Measurements from ENCODE around the gene TTC24.
A peak's percentile ranks its signal among the peaks of the same experiment; 100 is the strongest.
"Not testable (repeated sequence)": the region's sequence is repeated elsewhere in the genome, so short reads cannot be mapped to it uniquely, and the experiment has no call there.

The TTC24 gene

GRCh38 chr1:156608981-156609380 is 29.5 kb downstream of the TTC24 start:
- no peak for DNase-seq (ENCODE audit: low spot score)

- DNase-seq (ENCODE audit: low spot score) = not testable (repeated sequence)
These were observed 30.5 kb downstream of the TTC24 start for GRCh38 chr1:156610072-156610471.

GRCh38 chr1:156612666-156613065 is 33.1 kb downstream of the TTC24 start:
- DNase-seq (ENCODE audit: low spot score) = no peak

- DNase-seq (ENCODE audit: low spot score) = no peak
These were observed 36.4 kb downstream of the TTC24 start for GRCh38 chr1:156615946-156616345.

GRCh38 chr1:156616463-156616862 is 36.9 kb downstream of the TTC24 start:
- DNase-seq (ENCODE audit: low spot score) = peak; percentile 66

GRCh38 chr1:156618853-156619581 is 39.5 kb downstream of the TTC24 start, which contains the start of gene HAPLN2:
Gene HAPLN2 (plus strand): TSS chr1:156619415. CDS start chr1:156623491, 4,076 bp downstream.
- DNase-seq (ENCODE audit: low spot score) = no peak

GRCh38 chr1:156619582-156619955 is 40.0 kb downstream of the TTC24 start:
- DNase-seq (ENCODE audit: low spot score) = no peak

- DNase-seq (ENCODE audit: low spot score) = no peak
These were observed 43.2 kb downstream of the TTC24 start for GRCh38 chr1:156622581-156623297.

- DNase-seq (ENCODE audit: low spot score) = peak; percentile 57
These were observed 44.7 kb downstream of the TTC24 start for GRCh38 chr1:156623946-156624813.

GRCh38 chr1:156624814-156625435 is 45.4 kb downstream of the TTC24 start:
- no peak for DNase-seq (ENCODE audit: low spot score)

- DNase-seq (ENCODE audit: low spot score) = no peak
These were observed 46.0 kb downstream of the TTC24 start for GRCh38 chr1:156625436-156626078.

GRCh38 chr1:156626079-156626438 is 46.5 kb downstream of the TTC24 start:
- DNase-seq (ENCODE audit: low spot score) = no peak

GRCh38 chr1:156627313-156627880 is 47.9 kb downstream of the TTC24 start:
- peak; percentile 52 for DNase-seq (ENCODE audit: low spot score)

- no peak for DNase-seq (ENCODE audit: low spot score)
These were observed 50.4 kb downstream of the TTC24 start for GRCh38 chr1:156629823-156630449.

GRCh38 chr1:156631152-156631551 is 51.6 kb downstream of the TTC24 start:
- not testable (repeated sequence) for DNase-seq (ENCODE audit: low spot score)

GRCh38 chr1:156632355-156632754 is 52.8 kb downstream of the TTC24 start:
- no peak for DNase-seq (ENCODE audit: low spot score)

Data from hepatic stellate cell (primary cell).